Omental fat pad (tissue), 4 donors: ENCODE measurements around the gene PPFIBP2. TPM values are rescaled to one million over a fixed set of nuclear protein-coding genes. Genes with fewer than 3 reads are reported as not detected.

Experiments
- ATAC-seq: fragments of 150-250 bp; one replicate; pipeline ENCODE4 v1.9.1; 2016; ENCODE audit warnings: mild to moderate bottlenecking, moderate library complexity; ENCODE audit not compliant: low FRiP score
- DNase-seq: peaks from one replicate; pipeline ENCODE4 v3.0.0-alpha.2; 2019; ENCODE audit warnings: low spot score
- total RNA-seq, 4 donors: library from RNA; depleted of rRNA; stranded (reverse); fragments of >200 nt; gene quantifications; one replicate each; pipeline ENCODE4 v1.1.0, GENCODE V29; 2016
- TF ChIP-seq, protein P1 (sequence below), 3 donors: fragments of 450-650 bp; IDR thresholded peaks; one replicate each; pipeline ENCODE4 v1.5.1; 2016 to 2017; ENCODE audit warnings: antibody characterized with exemption in 3 of 3, mild to moderate bottlenecking in 3 of 3, moderate library complexity in 2 of 3

Gene PPFIBP2
- total RNA-seq, 4 donors from 2014 or later = 16.3 to 47.8 (median 24.2) TPM

DNA sequence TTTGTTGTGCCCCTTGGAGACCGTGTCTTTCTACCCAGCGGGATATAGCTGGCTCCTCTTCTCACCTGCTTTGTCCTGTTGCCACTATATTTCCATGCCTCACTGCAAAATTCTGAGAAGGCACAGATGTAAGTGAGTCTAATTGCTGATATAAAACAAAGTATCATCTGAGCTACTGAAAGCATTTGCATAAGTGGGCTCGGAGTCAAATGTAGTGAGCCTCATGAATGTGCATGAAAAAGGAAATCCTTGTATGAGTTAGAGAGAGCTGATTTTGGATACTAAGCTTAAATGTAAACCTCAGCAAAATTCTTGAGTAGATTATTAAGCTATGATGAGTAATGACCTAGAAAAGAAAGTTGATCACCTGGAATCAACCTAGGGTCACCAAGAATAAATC is 178.6 kb downstream of the PPFIBP2 start:
- ATAC-seq = no peak
- DNase-seq = no peak
- TF ChIP-seq, protein P1, sequence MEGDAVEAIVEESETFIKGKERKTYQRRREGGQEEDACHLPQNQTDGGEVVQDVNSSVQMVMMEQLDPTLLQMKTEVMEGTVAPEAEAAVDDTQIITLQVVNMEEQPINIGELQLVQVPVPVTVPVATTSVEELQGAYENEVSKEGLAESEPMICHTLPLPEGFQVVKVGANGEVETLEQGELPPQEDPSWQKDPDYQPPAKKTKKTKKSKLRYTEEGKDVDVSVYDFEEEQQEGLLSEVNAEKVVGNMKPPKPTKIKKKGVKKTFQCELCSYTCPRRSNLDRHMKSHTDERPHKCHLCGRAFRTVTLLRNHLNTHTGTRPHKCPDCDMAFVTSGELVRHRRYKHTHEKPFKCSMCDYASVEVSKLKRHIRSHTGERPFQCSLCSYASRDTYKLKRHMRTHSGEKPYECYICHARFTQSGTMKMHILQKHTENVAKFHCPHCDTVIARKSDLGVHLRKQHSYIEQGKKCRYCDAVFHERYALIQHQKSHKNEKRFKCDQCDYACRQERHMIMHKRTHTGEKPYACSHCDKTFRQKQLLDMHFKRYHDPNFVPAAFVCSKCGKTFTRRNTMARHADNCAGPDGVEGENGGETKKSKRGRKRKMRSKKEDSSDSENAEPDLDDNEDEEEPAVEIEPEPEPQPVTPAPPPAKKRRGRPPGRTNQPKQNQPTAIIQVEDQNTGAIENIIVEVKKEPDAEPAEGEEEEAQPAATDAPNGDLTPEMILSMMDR (IDR thresholded peaks at IDR 0.05) = no peak

DNA sequence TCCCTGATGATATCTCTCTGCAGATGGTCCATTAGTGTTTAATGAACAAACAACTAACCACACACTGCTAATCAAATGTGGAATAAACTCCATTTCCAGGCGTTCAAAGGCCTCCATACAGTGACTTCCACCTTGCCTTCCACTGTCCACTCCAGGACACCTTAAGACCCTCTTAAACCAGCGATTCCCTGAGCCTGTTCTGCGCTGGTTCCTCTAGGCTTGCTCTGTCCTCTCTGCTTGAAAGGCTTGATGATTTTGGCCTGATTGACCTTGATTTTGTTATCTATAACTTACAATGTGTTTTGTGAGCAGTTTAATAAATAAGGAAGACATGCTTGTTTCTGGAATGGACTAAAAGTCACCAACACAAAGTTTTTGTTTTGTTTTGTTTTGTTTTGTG is 180.4 kb downstream of the PPFIBP2 start:
- ATAC-seq (no peak), DNase-seq (no peak)
- TF ChIP-seq, protein P1 (IDR thresholded peaks at IDR 0.05) = no peak

DNA sequence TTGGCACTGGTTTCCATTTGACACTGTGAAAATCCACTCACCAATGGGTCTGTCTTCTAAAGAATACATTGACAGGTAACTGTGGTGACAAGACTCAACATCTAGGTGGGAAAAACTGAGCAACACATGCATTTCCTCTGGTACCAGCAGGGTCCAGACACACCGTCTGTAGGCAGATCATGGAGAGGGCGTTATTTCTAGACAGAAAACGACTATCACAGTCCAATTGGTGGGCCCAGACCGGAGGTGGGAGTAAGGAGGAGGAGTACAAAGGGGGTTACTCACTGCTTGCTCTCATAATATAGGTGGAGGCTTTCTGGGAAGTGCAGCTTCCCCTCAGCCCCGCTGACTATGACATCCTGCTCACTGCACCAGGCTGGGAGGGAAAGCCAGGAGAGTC is 182.6 kb downstream of the PPFIBP2 start:
- no peak for DNase-seq
- ATAC-seq = no peak
- TF ChIP-seq, protein P1 (IDR thresholded peaks at IDR 0.05) = no peak

Other genes starting within 250 kb of the PPFIBP2 start
- gene OLFML1, start 28.5 kb upstream of the PPFIBP2 start, total RNA-seq = 10 to 100 TPM in 2 of 4 donors, 1 to 10 TPM in 2; 6.5 to 40.7 (median 13.4) TPM
- gene CYB5R2, start 159.5 kb downstream of the PPFIBP2 start, total RNA-seq = 10 to 100 TPM in 2 of 4 donors, 1 to 10 TPM in 2; 6.0 to 11.6 (median 8.7) TPM
- under 1 TPM in 2 of 4 donors, not detected in 2; 0.24 to 0.46 TPM for gene OVCH2, start 192.5 kb downstream of the PPFIBP2 start, total RNA-seq